ENCODE results near the gene CTAGE1. TPM values are rescaled to one million over a fixed set of nuclear protein-coding genes. Genes with fewer than 3 reads are reported as not detected.

The CTAGE1 gene
- total and polyA plus RNA-seq, 2 donors (not counting 3 experiments of a cell fraction or from before 2014, with no cell fraction given) = not detected

DNA sequence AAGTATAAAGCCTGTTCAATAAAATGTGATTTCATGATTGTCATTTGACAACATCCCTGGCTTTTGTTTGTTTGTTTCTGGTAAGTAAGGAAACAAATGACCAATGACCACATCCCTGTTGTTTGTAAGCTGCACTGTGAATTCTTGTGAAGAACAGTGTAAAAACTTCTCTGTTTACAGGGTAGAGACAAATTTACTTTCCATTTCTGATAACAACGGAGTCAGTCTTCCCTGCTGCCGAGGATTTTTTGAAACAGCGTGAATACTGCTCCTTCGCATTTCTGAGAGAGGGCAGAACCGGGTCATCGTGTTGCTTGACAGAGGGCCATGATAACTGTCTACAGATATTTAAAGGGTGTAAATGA, 38.4 kb upstream of the CTAGE1 start:
- Histone ChIP-seq H3K9me1 (replicated peaks; ENCODE audit: control insufficient read depth, extremely low read depth, insufficient read depth, low read length) (no peaks in the 10 kb centered on the region), H3K9ac (replicated peaks; ENCODE audit: extremely low read depth, insufficient read depth, low read length) (no peak overlapping the region), H3K4me1 (ENCODE audit: control insufficient read depth, extremely low read depth, insufficient read depth, low read length) (peaks cover 20% of the 10 kb centered on the region), H2AFZ (ENCODE audit: low read depth, low read length) (no peak overlapping the region), H3K4me3 (replicated peaks in 1 of 3; ENCODE audit: insufficient read depth in 1 of 3, low read depth in 1 of 3, low read length in 3 of 3) (no peak overlapping the region), H3K27me3 (ENCODE audit: control insufficient read depth in 2 of 2, insufficient read depth in 2 of 2, low read length in 2 of 2) (no peaks in the 10 kb centered on the region), H3K27ac (ENCODE audit: insufficient read depth, low read depth, low read length) (no peak overlapping the region), H3K9me3 (replicated peaks; ENCODE audit: control insufficient read depth, insufficient read depth, low read length) (no peaks in the 10 kb centered on the region), H3K36me3 (ENCODE audit: control insufficient read depth in 2 of 2, extremely low read depth in 1 of 2, insufficient read depth in 2 of 2, low read length in 2 of 2) (no peaks in the 10 kb centered on the region), H3K4me2 (ENCODE audit: insufficient read depth, low read length) (no peak overlapping the region), H3K79me2 (ENCODE audit: control insufficient read depth, insufficient read depth, low read length) (no peaks in the 10 kb centered on the region), H4K20me1 (replicated peaks; ENCODE audit: control insufficient read depth, extremely low read depth, insufficient read depth, low read length) (no peaks in the 10 kb centered on the region)
- CTCF ChIA-PET = no interaction called here
- intact Hi-C loops (cut with micrococcal nuclease) = no loop called here
- FAIRE-seq = no peak
- no peak for DNase-seq (ENCODE audit: low read depth, low spot score)
- POLR2A ChIA-PET = no interaction called here
- TF ChIP-seq FOS (IDR thresholded peaks at IDR 0.05; ENCODE audit: borderline replicate concordance, insufficient read depth, low read length) = no peak
- no peak for TF ChIP-seq GATA2 (IDR thresholded peaks at IDR 0.05; ENCODE audit: insufficient read depth, insufficient read length, low read depth, low read length)
- no peak for TF ChIP-seq POLR2AphosphoS5 (IDR thresholded peaks at IDR 0.05; ENCODE audit: insufficient read depth, low read depth, low read length)
- TF ChIP-seq POLR2A (IDR thresholded peaks at IDR 0.05; ENCODE audit: low read depth, low read length) = no peak
- TF ChIP-seq JUN (IDR thresholded peaks at IDR 0.05; ENCODE audit: borderline replicate concordance, insufficient read depth, insufficient read length, low read depth) = no peak
- TF ChIP-seq, protein P1, sequence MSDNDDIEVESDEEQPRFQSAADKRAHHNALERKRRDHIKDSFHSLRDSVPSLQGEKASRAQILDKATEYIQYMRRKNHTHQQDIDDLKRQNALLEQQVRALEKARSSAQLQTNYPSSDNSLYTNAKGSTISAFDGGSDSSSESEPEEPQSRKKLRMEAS (IDR thresholded peaks at IDR 0.05; ENCODE audit: insufficient read depth, insufficient read length) = no peak
- no peak for TF ChIP-seq MYC (IDR thresholded peaks at IDR 0.05; ENCODE audit: low read depth, low read length)
- no peak for TF ChIP-seq EZH2 (IDR thresholded peaks at IDR 0.05; ENCODE audit: borderline replicate concordance, low read depth, low read length, severe bottlenecking)
- TF ChIP-seq, protein P2, sequence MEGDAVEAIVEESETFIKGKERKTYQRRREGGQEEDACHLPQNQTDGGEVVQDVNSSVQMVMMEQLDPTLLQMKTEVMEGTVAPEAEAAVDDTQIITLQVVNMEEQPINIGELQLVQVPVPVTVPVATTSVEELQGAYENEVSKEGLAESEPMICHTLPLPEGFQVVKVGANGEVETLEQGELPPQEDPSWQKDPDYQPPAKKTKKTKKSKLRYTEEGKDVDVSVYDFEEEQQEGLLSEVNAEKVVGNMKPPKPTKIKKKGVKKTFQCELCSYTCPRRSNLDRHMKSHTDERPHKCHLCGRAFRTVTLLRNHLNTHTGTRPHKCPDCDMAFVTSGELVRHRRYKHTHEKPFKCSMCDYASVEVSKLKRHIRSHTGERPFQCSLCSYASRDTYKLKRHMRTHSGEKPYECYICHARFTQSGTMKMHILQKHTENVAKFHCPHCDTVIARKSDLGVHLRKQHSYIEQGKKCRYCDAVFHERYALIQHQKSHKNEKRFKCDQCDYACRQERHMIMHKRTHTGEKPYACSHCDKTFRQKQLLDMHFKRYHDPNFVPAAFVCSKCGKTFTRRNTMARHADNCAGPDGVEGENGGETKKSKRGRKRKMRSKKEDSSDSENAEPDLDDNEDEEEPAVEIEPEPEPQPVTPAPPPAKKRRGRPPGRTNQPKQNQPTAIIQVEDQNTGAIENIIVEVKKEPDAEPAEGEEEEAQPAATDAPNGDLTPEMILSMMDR (IDR thresholded peaks at IDR 0.05; ENCODE audit: extremely low read depth in 1 of 2, insufficient read depth in 1 of 2, low read depth in 1 of 2, low read length in 2 of 2) = no peak
- dilution Hi-C loops (cut with MboI; ENCODE audit: extremely low pct_ligation_motif_present, low sequenced_read_pairs) = no loop called here
- no TSS peak for BruUV-seq (replicated peaks)

All from endothelial cell of umbilical vein (primary cell).